Stimulated activated CD4-positive, alpha-beta T cell treated with anti-CD3 and anti-CD28 coated beads, TNF-alpha, amount 100 ng/mL, for 24 hours (primary cell): Measurements from ENCODE around the gene PIEZO1.
"Not testable (repeated sequence)": the region's sequence is repeated elsewhere in the genome, so short reads cannot be mapped to it uniquely, and the experiment has no call there.

ENCODE experiments used
- DNase-seq, 3 experiments: peaks; one replicate each; pipeline ENCODE4 v3.0.0-alpha.2; 2020; ENCODE audit warnings: low read depth in 3 of 3

Gene PIEZO1

DNA sequence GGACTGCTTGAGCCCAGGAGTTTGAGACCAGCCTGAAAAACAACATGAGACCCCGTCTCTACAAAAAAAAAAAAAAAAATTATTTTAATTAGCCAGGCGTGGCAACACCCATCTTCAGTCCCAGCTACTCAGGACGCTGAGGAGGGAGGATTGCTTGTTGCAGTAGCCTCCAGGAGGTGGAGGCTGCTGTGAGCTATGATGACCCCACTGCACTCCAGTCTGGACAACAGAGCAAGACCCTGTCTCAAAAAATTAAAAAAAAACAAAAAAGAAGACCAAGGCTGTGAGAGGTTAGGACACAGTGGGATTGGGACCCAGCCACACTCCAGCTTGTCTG lies 97.4 kb downstream of the PIEZO1 start:
- no peak for DNase-seq

DNA sequence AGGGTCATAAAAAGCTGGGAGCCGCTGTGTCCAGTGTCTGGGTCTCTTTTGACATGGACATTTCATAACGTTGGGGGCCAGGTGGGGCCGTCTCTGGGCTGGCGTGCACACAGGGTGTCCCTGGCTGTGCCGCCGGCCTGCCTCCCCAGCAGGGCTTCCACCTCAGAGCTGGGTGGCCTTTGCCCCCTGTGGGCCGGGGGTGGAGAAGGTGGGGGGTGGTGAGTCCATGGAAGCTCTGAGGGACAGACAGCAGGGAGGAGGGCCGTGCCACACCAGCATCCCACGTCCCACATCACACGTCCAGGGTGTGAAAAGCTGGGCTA lies 97.8 kb downstream of the PIEZO1 start:
- DNase-seq: no peak

DNA sequence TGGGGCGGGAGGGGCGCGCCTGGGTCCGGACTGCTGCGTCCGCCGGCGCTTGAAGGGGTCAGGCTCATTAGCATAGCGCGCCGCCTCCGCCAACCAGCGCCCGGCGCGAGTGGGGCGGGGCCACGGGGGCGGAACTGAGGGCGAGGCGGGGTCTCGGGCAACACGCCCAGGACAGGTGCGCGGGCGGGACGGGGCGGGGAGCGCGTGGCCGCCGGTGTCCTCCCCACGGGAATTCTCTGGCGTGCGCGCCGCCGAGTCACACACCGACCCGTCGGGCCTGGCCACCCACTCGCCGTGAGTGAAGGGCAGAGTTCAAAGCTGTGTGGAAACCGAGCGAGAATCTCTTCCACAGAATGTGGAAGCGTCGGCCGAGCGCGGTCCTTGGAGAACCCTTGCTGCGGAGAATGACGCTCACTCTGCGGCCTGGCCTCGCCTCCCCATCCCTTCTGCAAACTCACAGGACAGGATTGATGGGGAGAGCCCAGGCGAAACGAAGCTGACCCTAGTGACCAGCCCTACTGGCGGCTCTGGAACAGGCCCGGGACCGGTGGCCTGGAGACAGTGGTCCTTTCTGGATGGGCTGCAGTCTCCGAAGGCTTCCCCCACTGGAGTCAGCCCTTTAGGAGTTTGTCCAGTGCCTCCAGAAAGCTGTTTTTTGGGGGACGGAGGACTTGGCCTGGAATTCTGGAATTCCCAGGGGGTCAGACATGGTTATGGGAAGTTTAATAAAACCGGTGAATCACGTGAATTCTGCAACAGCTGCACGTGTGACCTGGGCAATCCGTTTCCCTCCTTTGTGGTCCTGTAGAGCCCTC lies 98.4 kb downstream of the PIEZO1 start, which contains the start of gene SNAI3:
TSS of gene SNAI3 (minus strand) at position 69 of the 815 bp plus-strand sequence. CDS start 101 bp downstream, outside the sequence.
- peak; percentile 75 to 86 (median 78) for DNase-seq

- DNase-seq: no peak
Observed at GRCh38 chr16:88686062-88686438, 99.0 kb downstream of the PIEZO1 start.

GRCh38 chr16:88685156-88686061 lies 99.6 kb downstream of the PIEZO1 start:
- DNase-seq: peak in 1 of 3 experiments; percentile 72

- no peak for DNase-seq
Observed at GRCh38 chr16:88684569-88685155, 100.4 kb downstream of the PIEZO1 start.

DNA sequence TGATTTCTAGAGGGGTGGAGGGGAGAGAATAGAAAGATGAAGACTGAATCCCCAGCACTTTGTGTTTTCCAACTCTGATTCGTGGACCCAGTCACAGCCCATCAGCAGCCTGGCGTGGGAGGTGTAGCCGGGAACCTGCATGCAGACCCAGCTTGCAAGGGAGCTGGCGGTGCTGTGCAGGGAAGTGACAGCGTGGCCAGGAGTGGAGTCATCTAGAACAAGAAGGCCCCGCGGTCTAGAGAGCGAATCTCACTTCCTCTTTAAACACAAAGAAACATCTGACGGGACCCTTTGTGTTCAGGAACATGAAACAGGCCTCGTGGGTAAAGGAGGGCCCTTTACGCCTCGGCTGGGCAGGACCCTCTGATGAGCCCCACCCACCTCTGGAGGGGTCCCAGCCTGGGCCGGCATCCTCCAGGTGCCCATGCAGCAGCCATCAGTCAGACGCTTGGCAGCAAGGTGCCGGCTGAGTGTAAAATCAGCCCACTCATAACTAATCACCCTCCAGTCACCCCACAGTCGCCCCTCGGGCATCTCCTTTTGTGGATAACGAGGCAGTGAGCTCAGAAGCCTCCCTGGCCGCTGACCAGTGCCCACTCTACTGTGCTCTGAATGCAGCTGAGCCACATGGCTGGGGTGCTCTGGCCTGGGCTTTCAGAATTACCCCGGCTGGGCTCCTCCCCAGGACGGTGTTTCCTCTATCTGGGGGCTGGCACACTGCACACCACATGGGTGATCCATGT lies 103.1 kb downstream of the PIEZO1 start:
- DNase-seq: peak in 1 of 3 experiments; percentile 72

DNA sequence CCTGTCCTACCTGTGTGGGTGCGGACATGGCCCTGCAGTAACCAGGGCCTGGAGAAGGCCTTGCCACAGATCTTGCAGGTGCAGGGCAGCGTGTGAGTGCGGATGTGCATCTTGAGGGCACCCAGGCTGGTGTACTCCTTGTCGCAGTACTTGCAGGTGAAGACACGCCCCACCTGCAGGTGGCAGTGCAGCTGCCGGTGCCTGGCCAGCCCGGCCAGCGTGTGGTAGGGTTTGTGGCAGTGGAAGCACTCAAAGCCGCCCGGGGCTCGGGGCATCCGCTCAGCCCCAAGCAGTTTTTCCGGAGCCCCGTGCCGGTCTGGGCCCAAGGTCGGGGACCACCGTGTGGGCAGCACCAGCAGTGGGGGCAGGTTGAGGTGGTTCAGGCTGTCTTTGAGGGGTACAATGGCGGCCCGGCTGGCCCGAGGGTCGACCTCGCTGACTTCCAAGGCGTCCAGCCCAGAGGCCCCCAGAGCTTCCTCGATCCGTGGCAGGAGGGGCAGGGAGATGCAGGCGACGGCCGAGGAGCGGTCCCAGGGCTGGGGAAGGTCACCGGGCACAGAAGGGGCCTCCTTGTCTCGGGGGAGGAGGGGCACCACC lies 103.8 kb downstream of the PIEZO1 start:
- no peak for DNase-seq

DNA sequence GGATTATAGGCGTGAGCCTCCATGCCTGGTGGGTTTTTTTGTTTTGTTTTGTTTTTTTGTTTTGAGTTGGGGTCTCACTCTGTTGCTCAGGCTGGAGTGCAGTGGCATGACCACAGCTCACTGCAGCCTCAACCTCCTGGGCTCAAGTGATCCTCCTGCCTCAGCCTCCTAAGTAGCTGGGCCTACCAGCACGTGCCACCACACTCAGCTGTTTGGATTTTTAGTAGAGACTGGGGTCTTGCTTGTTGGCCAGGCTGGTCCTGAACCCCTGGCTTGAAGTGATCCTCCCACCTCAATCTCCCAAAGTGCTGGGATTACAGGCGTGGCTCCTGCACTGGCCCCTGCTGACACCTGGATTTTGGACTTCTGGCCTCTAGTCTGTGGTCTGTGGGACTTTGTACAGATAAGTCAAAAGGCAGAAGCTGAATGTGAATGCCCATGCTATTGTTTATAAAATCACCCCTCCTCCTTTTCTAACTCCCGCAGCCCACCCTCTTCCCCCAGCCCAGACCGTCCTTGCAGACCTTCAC lies 104.4 kb downstream of the PIEZO1 start:
- DNase-seq: no peak

DNA sequence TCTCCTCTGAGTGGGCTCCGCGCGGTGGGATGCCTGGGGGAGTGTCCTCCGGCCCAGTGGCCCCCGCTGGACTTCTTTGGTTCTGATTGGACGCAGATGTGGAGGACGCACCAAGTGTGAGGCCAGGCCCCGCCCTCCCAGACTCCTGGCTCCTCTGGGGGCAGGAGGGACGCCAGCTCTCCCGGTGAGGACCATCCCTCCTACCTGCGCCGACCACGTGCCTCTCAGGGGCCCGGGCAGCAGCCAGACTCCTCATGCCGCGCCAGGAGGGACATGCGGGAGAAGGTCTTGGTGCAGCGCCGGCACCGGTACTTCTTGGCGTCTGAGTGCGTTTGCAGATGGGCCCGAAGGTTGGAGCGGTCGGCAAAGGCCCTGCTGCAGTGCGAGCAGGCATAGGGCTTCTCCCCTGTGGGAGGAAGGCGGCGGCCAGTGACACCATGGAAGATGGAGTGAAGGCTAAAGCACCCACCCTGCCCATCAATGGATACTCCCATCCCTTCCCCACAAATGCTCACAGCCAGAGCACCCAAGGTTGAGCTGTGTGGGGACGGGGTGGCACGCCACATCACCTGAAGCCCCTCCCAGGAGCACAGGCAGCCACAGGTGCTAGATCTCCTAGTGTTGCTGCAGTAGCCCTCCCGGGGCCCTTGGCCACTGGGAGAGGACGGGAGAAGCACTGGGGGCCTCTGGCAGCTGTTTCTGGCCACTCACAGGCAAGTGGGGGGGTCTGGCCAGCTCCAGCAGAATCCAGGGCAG lies 106.6 kb downstream of the PIEZO1 start:
- no peak for DNase-seq

DNA sequence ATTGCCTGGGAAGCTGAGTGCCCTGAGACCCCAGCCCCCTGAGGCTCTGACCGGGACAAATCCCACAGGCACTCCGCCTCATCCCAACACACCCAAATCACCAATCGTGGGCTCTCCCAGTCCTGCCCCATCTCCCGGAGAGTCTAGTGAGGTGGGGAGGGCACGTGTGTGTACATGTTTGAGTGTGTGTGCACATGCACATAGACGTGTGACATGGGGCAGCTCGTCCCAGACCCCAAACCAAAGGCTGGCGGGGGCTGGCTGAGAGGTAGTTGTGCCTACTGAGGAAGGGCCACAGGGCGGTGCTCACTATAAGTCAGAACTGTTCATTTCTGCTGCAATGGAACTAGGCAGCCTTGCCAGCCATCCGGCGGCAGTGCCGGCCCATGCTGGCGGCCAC lies 107.3 kb downstream of the PIEZO1 start:
- DNase-seq: no peak

DNA sequence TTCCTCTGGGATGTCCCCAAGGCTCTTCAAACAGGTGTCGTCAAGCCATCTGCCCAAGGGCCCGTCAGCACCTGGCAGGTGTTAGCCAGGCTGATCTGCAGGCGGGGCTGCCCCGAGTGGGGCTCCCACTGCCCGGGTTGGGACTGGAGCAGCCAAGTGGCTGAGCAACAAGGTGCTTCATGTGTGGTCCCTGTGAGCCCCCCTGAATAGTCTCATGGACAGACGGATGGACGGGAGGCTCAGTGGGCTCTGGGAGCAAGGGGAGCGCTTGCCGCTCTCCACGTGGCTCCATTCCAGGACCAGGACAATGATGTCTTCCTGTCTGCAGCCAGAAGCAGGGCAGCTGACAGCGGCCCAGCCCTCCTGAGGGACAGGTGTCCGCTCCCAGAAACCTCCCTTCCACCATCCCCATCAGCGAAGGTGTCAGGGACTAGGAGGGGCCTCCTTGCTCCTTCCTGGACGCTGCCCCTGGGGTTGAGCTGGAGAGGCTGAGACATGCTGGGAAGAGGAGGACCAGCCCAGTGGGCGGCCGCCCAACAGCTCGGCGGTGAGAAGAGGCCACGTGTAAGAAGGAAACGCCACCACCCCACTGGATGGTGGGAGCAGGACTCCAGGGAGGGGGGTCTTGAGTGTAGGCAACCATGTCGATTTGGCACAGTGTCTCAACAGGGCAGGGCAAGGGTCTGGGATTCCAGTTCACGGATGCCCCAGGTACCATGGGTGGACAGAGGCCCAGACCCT lies 108.3 kb downstream of the PIEZO1 start:
- no peak for DNase-seq

DNA sequence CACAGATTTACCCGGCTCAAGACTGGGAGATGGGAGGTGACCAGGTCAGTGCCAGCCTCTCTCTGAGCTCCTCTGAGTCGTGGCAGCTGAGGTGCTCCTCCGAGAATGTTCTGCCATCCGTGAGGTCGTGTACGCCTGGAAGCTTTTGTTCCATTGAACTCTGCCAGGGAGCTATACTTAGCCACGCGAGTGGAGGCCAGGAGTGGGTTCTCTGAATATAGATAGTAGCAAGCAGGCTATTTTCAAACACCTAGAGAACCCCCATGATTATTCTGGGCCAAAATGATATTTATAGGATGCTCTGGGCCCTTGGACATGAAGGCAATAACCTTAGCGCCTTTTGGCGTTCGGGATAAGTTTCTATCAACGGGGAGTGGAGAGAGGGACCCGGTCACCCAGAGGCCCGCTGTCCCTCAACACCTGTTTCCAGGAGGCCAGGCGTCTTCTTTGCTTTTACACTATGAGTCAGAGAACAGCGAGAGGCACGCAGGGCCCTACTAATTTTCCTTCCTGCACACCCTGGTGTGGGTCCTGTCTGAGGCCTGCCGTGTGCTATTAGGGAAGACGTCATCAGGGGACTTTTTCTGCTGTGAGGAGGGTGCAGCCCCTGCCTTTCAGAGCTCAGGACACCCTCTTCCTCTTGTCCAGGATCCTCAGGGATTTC lies 111.2 kb downstream of the PIEZO1 start:
- no peak for DNase-seq

- DNase-seq: no peak
Observed at GRCh38 chr16:88672776-88673175, 112.2 kb downstream of the PIEZO1 start.

- no peak for DNase-seq
Observed at GRCh38 chr16:88671806-88672205, 113.2 kb downstream of the PIEZO1 start.

GRCh38 chr16:88669980-88670379 lies 115.0 kb downstream of the PIEZO1 start:
- DNase-seq: no peak

- DNase-seq: not testable (repeated sequence)
Observed at GRCh38 chr16:88669493-88669892, 115.5 kb downstream of the PIEZO1 start.

DNA sequence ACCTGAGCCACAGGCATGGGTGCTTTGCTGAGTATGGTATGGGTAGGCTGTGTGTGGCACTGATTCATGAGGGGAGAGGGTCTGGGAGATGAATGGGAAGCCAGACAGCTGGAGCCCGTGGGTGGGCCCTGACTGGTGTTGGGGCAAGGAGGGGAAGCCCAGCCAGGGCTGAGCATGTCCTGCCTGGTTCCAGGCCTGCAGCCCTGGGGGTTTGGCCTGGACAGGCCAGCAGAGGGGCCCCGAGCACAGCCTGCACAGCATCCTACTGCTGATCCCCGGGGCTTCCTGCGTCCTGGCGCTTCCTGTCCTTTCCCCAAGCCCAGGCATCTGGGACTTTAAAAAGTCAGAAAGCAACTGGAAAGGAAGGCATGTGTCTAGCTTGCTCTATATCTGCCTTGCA lies 117.6 kb downstream of the PIEZO1 start:
- no peak for DNase-seq

GRCh38 chr16:88665570-88665969 lies 119.5 kb downstream of the PIEZO1 start:
- no peak for DNase-seq
